ENCODE measurements around the gene RGS7BP. TPM values are rescaled to one million over a fixed set of nuclear protein-coding genes. Genes with fewer than 3 reads are reported as not detected.
A peak's percentile ranks its signal among the peaks of the same experiment; 100 is the strongest.

The RGS7BP gene
- total and polyA plus RNA-seq, 5 donors from 2014 or later, result not detected

GRCh38 chr5:64619609-64620008 lies 113.8 kb downstream of the RGS7BP start:
- Mint-ChIP-seq H3K4me3 (no peak overlapping the region), H3K9me3 (no peaks in the 10 kb centered on the region), H3K27me3 (peaks cover 4% of the 10 kb centered on the region), H3K36me3 (no peaks in the 10 kb centered on the region), H3K4me1 (no peaks in the 10 kb centered on the region), H3K27ac (no peak overlapping the region)
- Histone ChIP-seq H3K27me3 (ENCODE audit: control insufficient read depth, insufficient read depth, low read length) (no peaks in the 10 kb centered on the region), H3K9me3 (ENCODE audit: control insufficient read depth in 2 of 2, low read length in 2 of 2) (no peaks in the 10 kb centered on the region), H3K27ac (ENCODE audit: insufficient read depth, low read length, poor library complexity, severe bottlenecking) (no peak overlapping the region), H3K36me3 (ENCODE audit: control insufficient read depth, insufficient read depth, low read length) (no peaks in the 10 kb centered on the region), H3K4me1 (ENCODE audit: control insufficient read depth, insufficient read depth, low read length, poor library complexity, severe bottlenecking) (no peaks in the 10 kb centered on the region), H3K4me3 (ENCODE audit: low read depth, low read length) (no peak overlapping the region)
- ATAC-seq (ENCODE audit: low read depth in 2 of 2), result no peak
- DNase-seq, result no peak

GRCh38 chr5:64622991-64623390 lies 117.2 kb downstream of the RGS7BP start:
- no peak for ATAC-seq (ENCODE audit: low read depth in 2 of 2)
- peaks cover 9% of the 10 kb centered on the region for H3K27me3 Mint-ChIP-seq

GRCh38 chr5:64625678-64626077 lies 119.9 kb downstream of the RGS7BP start:
- ATAC-seq (ENCODE audit: low read depth in 2 of 2) (no peak), DNase-seq (no peak)
- Mint-ChIP-seq H3K4me1 (no peaks in the 10 kb centered on the region), H3K27me3 (peaks cover 13% of the 10 kb centered on the region), H3K36me3 (no peaks in the 10 kb centered on the region), H3K9me3 (peaks cover 0 to 8% (median 0%) of the 10 kb centered on the region in 7 donors), H3K27ac (no peak overlapping the region), H3K4me3 (no peak overlapping the region)
- Histone ChIP-seq H3K27ac (ENCODE audit: insufficient read depth, low read length, poor library complexity, severe bottlenecking) (no peak overlapping the region), H3K27me3 (ENCODE audit: control insufficient read depth, insufficient read depth, low read length) (peaks cover 2% of the 10 kb centered on the region), H3K36me3 (ENCODE audit: control insufficient read depth, insufficient read depth, low read length) (no peaks in the 10 kb centered on the region), H3K4me3 (ENCODE audit: low read depth, low read length) (no peak overlapping the region), H3K4me1 (ENCODE audit: control insufficient read depth, insufficient read depth, low read length, poor library complexity, severe bottlenecking) (no peaks in the 10 kb centered on the region), H3K9me3 (ENCODE audit: control insufficient read depth in 2 of 2, low read length in 2 of 2) (no peaks in the 10 kb centered on the region)

More at GRCh38 chr5:64622991-64623390, 117.2 kb downstream of the RGS7BP start:
- no peak overlapping the region for H3K4me3 Mint-ChIP-seq
- DNase-seq, result no peak
- Histone ChIP-seq H3K27ac (ENCODE audit: insufficient read depth, low read length, poor library complexity, severe bottlenecking) (no peak overlapping the region), H3K36me3 (ENCODE audit: control insufficient read depth, insufficient read depth, low read length) (no peaks in the 10 kb centered on the region), H3K4me3 (ENCODE audit: low read depth, low read length) (no peak overlapping the region), H3K4me1 (ENCODE audit: control insufficient read depth, insufficient read depth, low read length, poor library complexity, severe bottlenecking) (no peaks in the 10 kb centered on the region), H3K9me3 (ENCODE audit: control insufficient read depth in 2 of 2, low read length in 2 of 2) (no peaks in the 10 kb centered on the region), H3K27me3 (ENCODE audit: control insufficient read depth, insufficient read depth, low read length) (no peaks in the 10 kb centered on the region)
- H3K4me1 Mint-ChIP-seq, result no peaks in the 10 kb centered on the region
- H3K27ac Mint-ChIP-seq, result no peak overlapping the region
- peaks cover 0 to 8% (median 0%) of the 10 kb centered on the region in 7 donors for H3K9me3 Mint-ChIP-seq
- no peaks in the 10 kb centered on the region for H3K36me3 Mint-ChIP-seq

DNA sequence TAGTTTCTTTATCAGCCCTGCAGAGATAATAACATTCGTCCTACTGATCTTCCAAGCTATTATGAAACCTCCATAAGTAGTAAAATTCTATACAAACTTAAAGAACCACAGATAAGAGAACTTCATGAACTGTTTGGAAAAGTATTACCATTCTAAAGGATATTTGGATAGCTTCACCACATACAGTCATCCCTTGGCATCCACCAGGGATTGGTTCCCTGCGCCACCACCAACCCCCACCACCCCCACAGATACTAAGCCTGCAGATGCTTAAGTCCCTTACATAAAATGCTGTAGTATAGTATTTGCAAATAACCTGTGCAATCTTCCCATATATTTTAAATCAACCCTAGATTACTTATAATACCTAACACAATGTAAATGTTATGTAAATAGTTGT lies 123.1 kb downstream of the RGS7BP start:
- no peaks in the 10 kb centered on the region for H3K4me1 ChIP-seq (ENCODE audit: control insufficient read depth, insufficient read depth, low read length, poor library complexity, severe bottlenecking)
- H3K4me1 Mint-ChIP-seq, result no peaks in the 10 kb centered on the region
- no peak overlapping the region for H3K27ac Mint-ChIP-seq
- H3K4me3 Mint-ChIP-seq, result no peak overlapping the region
- no peaks in the 10 kb centered on the region for H3K36me3 ChIP-seq (ENCODE audit: control insufficient read depth, insufficient read depth, low read length)
- peaks cover 0 to 8% (median 0%) of the 10 kb centered on the region in 7 donors for H3K9me3 Mint-ChIP-seq
- peaks cover 9% of the 10 kb centered on the region for H3K27me3 Mint-ChIP-seq
- H3K36me3 Mint-ChIP-seq, result no peaks in the 10 kb centered on the region
- no peaks in the 10 kb centered on the region for H3K9me3 ChIP-seq (ENCODE audit: control insufficient read depth in 2 of 2, low read length in 2 of 2)
- no peak overlapping the region for H3K27ac ChIP-seq (ENCODE audit: insufficient read depth, low read length, poor library complexity, severe bottlenecking)
- peaks cover 2% of the 10 kb centered on the region for H3K27me3 ChIP-seq (ENCODE audit: control insufficient read depth, insufficient read depth, low read length)
- H3K4me3 ChIP-seq (ENCODE audit: low read depth, low read length), result no peak overlapping the region
- ATAC-seq (ENCODE audit: low read depth in 2 of 2), result no peak
- no peak for DNase-seq

GRCh38 chr5:64629841-64630240 lies 124.0 kb downstream of the RGS7BP start:
- H3K27ac ChIP-seq (ENCODE audit: insufficient read depth, low read length, poor library complexity, severe bottlenecking), result no peak overlapping the region
- Mint-ChIP-seq H3K27me3 (peaks cover 9% of the 10 kb centered on the region), H3K4me3 (no peak overlapping the region), H3K4me1 (no peaks in the 10 kb centered on the region), H3K36me3 (no peaks in the 10 kb centered on the region), H3K9me3 (peaks cover 0 to 8% (median 0%) of the 10 kb centered on the region in 7 donors), H3K27ac (no peak overlapping the region)
- H3K4me3 ChIP-seq (ENCODE audit: low read depth, low read length), result no peak overlapping the region
- ATAC-seq (ENCODE audit: low read depth in 2 of 2) (no peak), DNase-seq (no peak)
- no peaks in the 10 kb centered on the region for H3K9me3 ChIP-seq (ENCODE audit: control insufficient read depth in 2 of 2, low read length in 2 of 2)
- no peaks in the 10 kb centered on the region for H3K36me3 ChIP-seq (ENCODE audit: control insufficient read depth, insufficient read depth, low read length)
- peaks cover 2% of the 10 kb centered on the region for H3K27me3 ChIP-seq (ENCODE audit: control insufficient read depth, insufficient read depth, low read length)
- no peaks in the 10 kb centered on the region for H3K4me1 ChIP-seq (ENCODE audit: control insufficient read depth, insufficient read depth, low read length, poor library complexity, severe bottlenecking)

GRCh38 chr5:64632251-64632650 lies 126.4 kb downstream of the RGS7BP start:
- H3K4me1 Mint-ChIP-seq, result peaks cover 0 to 2% (median 0%) of the 10 kb centered on the region in 4 donors
- H3K36me3 ChIP-seq (ENCODE audit: control insufficient read depth, insufficient read depth, low read length), result no peaks in the 10 kb centered on the region
- no peaks in the 10 kb centered on the region for H3K36me3 Mint-ChIP-seq
- no peaks in the 10 kb centered on the region for H3K4me1 ChIP-seq (ENCODE audit: control insufficient read depth, insufficient read depth, low read length, poor library complexity, severe bottlenecking)
- H3K4me3 Mint-ChIP-seq, result peak overlapping the region in 1 of 4 donors; percentile 34
- H3K27me3 Mint-ChIP-seq, result peaks cover 9% of the 10 kb centered on the region
- DNase-seq (no peak), ATAC-seq (ENCODE audit: low read depth in 2 of 2) (no peak)
- H3K9me3 ChIP-seq (ENCODE audit: control insufficient read depth in 2 of 2, low read length in 2 of 2), result no peaks in the 10 kb centered on the region
- no peak overlapping the region for H3K4me3 ChIP-seq (ENCODE audit: low read depth, low read length)
- H3K27ac ChIP-seq (ENCODE audit: insufficient read depth, low read length, poor library complexity, severe bottlenecking), result no peak overlapping the region
- H3K27ac Mint-ChIP-seq, result no peak overlapping the region
- H3K9me3 Mint-ChIP-seq, result no peaks in the 10 kb centered on the region
- H3K27me3 ChIP-seq (ENCODE audit: control insufficient read depth, insufficient read depth, low read length), result peaks cover 10% of the 10 kb centered on the region

GRCh38 chr5:64634997-64635686 lies 129.3 kb downstream of the RGS7BP start:
- Histone ChIP-seq H3K27me3 (ENCODE audit: control insufficient read depth, insufficient read depth, low read length) (peaks cover 14% of the 10 kb centered on the region), H3K36me3 (ENCODE audit: control insufficient read depth, insufficient read depth, low read length) (no peaks in the 10 kb centered on the region), H3K27ac (ENCODE audit: insufficient read depth, low read length, poor library complexity, severe bottlenecking) (no peak overlapping the region), H3K9me3 (ENCODE audit: control insufficient read depth in 2 of 2, low read length in 2 of 2) (no peaks in the 10 kb centered on the region), H3K4me3 (ENCODE audit: low read depth, low read length) (no peak overlapping the region), H3K4me1 (ENCODE audit: control insufficient read depth, insufficient read depth, low read length, poor library complexity, severe bottlenecking) (no peaks in the 10 kb centered on the region)
- no peaks in the 10 kb centered on the region for H3K9me3 Mint-ChIP-seq
- H3K36me3 Mint-ChIP-seq, result no peaks in the 10 kb centered on the region
- no peak overlapping the region for H3K27ac Mint-ChIP-seq
- H3K4me3 Mint-ChIP-seq, result no peak overlapping the region
- peaks cover 16% of the 10 kb centered on the region for H3K27me3 Mint-ChIP-seq
- ATAC-seq (ENCODE audit: low read depth in 2 of 2), result no peak
- H3K4me1 Mint-ChIP-seq, result peaks cover 0 to 2% (median 0%) of the 10 kb centered on the region in 4 donors
- DNase-seq, result peak in 2 of 3 donors; percentile 33 to 52

- H3K36me3 Mint-ChIP-seq, result no peaks in the 10 kb centered on the region
- Histone ChIP-seq H3K36me3 (ENCODE audit: control insufficient read depth, insufficient read depth, low read length) (no peaks in the 10 kb centered on the region), H3K27me3 (ENCODE audit: control insufficient read depth, insufficient read depth, low read length) (peaks cover 14% of the 10 kb centered on the region), H3K9me3 (ENCODE audit: control insufficient read depth in 2 of 2, low read length in 2 of 2) (no peaks in the 10 kb centered on the region), H3K4me3 (ENCODE audit: low read depth, low read length) (no peak overlapping the region), H3K4me1 (ENCODE audit: control insufficient read depth, insufficient read depth, low read length, poor library complexity, severe bottlenecking) (no peaks in the 10 kb centered on the region), H3K27ac (ENCODE audit: insufficient read depth, low read length, poor library complexity, severe bottlenecking) (no peak overlapping the region)
- no peaks in the 10 kb centered on the region for H3K9me3 Mint-ChIP-seq
- peaks cover 16% of the 10 kb centered on the region for H3K27me3 Mint-ChIP-seq
- DNase-seq (no peak), ATAC-seq (ENCODE audit: low read depth in 2 of 2) (no peak)
- H3K27ac Mint-ChIP-seq, result no peak overlapping the region
- H3K4me1 Mint-ChIP-seq, result peaks cover 0 to 2% (median 0%) of the 10 kb centered on the region in 4 donors
- no peak overlapping the region for H3K4me3 Mint-ChIP-seq
These were observed 131.3 kb downstream of the RGS7BP start for GRCh38 chr5:64637144-64637543.
